NT2/D1 (cell line): ENCODE data around the gene ASAP2.

Experiments used
- DNase-seq: peaks from one replicate; pipeline ENCODE4 v3.0.0-alpha.2; 2011; ENCODE audit warnings: low read depth, low spot score
- H3K27me3 ChIP-seq: 2 replicates; pipeline ENCODE4 v1.6.0; 2011; ENCODE audit warnings: mild to moderate bottlenecking; ENCODE audit not compliant: insufficient read length, insufficient read depth
- H3K36me3 ChIP-seq: 2 replicates; pipeline ENCODE4 v1.6.1; 2011; ENCODE audit warnings: mild to moderate bottlenecking, low read length, mixed read lengths; ENCODE audit not compliant: insufficient read depth, insufficient read length
- H3K4me1 ChIP-seq: 2 replicates; pipeline ENCODE4 v1.5.1; 2011; ENCODE audit not compliant: insufficient read depth, insufficient read length
- H3K4me3 ChIP-seq: 2 replicates; pipeline ENCODE4 v1.5.1; 2011; ENCODE audit warnings: low read depth; ENCODE audit not compliant: insufficient read length
- H3K9ac ChIP-seq: 2 replicates; pipeline ENCODE4 v1.6.0; 2011; ENCODE audit warnings: low read depth; ENCODE audit not compliant: insufficient read length
- H3K9me3 ChIP-seq: 2 replicates; pipeline ENCODE4 v1.5.1; 2011; ENCODE audit warnings: mild to moderate bottlenecking, low read length; ENCODE audit not compliant: insufficient read depth
- SUZ12 ChIP-seq: IDR thresholded peaks from 2 replicates; pipeline ENCODE4 v1.6.1; 2011; ENCODE audit not compliant: insufficient read length, insufficient read depth; ENCODE audit errors: extremely low read depth
- YY1 ChIP-seq: IDR thresholded peaks from 2 replicates; pipeline ENCODE4 v1.6.1; 2011; ENCODE audit not compliant: insufficient read length, insufficient read depth
- ZNF274 ChIP-seq: IDR thresholded peaks from 2 replicates; pipeline ENCODE4 v1.6.1; 2011; ENCODE audit warnings: mild to moderate bottlenecking, low read depth, low read length

The ASAP2 gene

DNA sequence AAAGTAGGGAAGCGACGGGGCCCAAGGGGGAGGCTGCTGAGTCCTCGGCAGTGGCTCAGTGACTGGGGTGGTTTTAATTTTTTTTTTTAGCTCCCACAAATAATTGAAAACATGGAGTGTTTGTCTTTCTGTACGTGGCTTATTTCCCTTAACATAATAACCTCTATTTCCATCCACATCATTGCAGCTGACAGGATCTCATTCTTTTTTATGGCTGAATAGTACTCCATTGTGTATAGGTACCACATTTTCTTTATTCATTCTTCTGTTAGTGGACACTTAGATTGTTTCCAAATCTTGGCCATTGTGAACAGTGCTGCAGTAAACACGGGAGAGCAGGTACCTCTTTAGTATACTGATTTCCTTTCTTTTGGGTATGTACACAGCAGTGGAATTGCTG is 65.1 kb downstream of the ASAP2 start:
- Histone ChIP-seq H3K9me3 (no peaks in the 10 kb centered on the region), H3K36me3 (no peaks in the 10 kb centered on the region), H3K4me3 (no peak overlapping the region), H3K27me3 (no peaks in the 10 kb centered on the region), H3K4me1 (peaks cover 10% of the 10 kb centered on the region), H3K9ac (no peak overlapping the region)
- DNase-seq: no peak
- no peak for TF ChIP-seq ZNF274
- TF ChIP-seq SUZ12: no peak
- TF ChIP-seq YY1: no peak

DNA sequence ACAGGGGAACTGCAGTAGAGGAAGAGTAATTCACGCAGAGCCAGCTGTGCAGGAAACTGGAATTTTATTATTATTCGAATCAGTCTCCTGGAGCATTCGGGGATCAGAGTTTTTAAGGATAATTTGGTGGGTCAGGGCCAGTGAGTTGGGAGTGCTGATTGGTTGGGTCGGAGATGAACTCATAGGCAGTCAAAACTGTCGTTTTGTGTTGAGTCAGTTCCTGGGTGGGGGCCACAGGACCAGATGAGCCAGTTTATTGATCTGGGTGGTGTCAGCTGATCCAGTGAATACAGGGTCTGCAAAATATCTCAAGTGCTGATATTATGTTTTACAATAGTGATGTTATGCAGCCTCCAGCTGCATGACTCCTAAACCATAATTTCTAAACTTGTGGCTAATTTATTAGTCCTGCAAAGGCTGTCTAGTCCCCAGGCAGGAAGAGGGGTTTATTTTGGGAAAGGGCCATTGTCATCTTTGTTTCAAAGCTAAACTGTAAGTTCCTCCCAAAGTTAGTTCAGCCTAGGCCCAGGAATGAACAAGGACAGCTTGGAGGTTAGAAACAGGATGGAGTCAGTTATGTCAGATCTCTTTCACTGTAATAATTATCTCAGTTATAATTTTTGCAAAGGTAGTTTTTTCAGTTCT is 67.0 kb downstream of the ASAP2 start:
- DNase-seq: no peak
- Histone ChIP-seq H3K36me3 (no peaks in the 10 kb centered on the region), H3K9ac (no peak overlapping the region), H3K4me3 (no peak overlapping the region), H3K4me1 (peaks cover 9% of the 10 kb centered on the region), H3K9me3 (no peaks in the 10 kb centered on the region), H3K27me3 (no peaks in the 10 kb centered on the region)
- TF ChIP-seq ZNF274 (no peak), YY1 (no peak), SUZ12 (no peak)

DNA sequence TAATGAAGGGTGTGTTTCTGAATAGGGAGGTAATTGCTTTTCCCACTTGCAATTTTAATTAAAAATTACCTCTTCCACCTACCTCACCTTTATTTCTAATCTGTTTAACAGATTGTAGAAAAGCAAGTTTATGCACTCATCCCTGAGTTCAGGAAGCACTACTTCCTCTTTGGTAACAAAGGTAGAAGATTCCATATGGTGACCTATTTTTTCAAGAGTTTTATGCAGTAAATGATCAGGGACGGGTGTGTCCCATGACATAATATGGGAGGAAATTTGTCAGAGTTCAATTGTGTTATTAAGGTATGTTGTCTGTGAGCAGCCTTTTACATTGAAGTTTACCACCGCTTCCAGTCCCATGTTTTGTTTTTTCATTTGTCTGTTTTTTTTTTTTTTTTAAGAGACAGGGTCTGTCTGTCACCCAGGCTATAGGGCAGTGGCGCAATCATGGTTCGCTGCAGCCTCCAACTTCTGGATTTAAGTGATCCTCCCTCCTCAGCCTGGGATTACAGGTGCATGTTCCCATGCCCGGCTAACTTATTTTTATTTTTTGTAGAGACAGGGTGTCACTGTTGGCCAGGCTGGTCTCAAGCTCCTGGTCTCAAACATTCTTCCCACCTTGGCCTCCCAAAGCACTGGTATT is 68.2 kb downstream of the ASAP2 start:
- peaks cover 5% of the 10 kb centered on the region for H3K36me3 ChIP-seq
- peaks cover 5% of the 10 kb centered on the region for H3K4me1 ChIP-seq
- H3K9me3 ChIP-seq: no peaks in the 10 kb centered on the region
- no peak for DNase-seq
- no peak for TF ChIP-seq YY1
- TF ChIP-seq ZNF274: no peak
- no peak for TF ChIP-seq SUZ12
- no peaks in the 10 kb centered on the region for H3K27me3 ChIP-seq
- no peak overlapping the region for H3K4me3 ChIP-seq
- no peak overlapping the region for H3K9ac ChIP-seq

DNA sequence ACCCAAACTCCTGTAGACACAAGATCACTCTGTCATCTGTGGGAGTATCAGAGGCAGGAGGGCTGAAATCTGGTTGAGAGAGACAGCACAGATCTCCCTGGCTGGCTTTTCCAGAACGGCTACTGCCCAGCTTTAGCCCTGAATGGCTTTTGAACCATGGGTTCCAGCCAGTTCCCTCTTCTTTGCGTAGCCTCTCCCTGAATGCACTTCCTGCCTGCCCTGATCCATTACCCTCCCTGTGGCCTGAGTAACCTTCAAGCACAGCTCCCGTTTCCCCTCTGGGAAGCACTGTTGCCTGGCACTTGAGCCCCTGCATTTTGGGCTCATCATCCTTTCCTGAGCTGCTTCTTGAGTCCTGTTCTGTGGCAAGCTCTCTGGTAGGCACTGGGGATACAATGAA is 68.8 kb downstream of the ASAP2 start:
- Histone ChIP-seq H3K36me3 (peaks cover 5% of the 10 kb centered on the region), H3K9ac (no peak overlapping the region), H3K9me3 (no peaks in the 10 kb centered on the region), H3K4me1 (peaks cover 5% of the 10 kb centered on the region), H3K27me3 (no peaks in the 10 kb centered on the region), H3K4me3 (no peak overlapping the region)
- DNase-seq: no peak
- TF ChIP-seq ZNF274: no peak
- TF ChIP-seq YY1: no peak
- TF ChIP-seq SUZ12: no peak

DNA sequence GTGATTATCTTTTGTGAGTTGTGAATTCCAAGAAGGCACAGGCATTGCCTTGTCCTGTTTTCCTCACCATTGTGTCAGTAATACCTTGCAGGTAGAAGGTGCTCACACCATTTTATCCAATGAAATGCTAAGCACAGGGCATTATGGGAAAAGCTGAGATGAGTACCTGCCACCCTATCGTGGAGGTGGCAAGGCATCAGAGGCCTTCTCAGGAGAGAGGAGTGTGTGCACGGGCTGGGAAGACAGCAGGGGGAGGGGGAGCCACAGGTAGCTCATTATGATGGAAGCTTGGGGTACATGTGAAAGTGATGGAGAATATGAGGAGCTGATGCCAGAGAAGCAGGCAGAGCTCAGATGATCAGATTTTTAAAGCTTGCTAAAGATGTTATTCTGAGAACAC is 69.5 kb downstream of the ASAP2 start:
- H3K4me1 ChIP-seq: peaks cover 5% of the 10 kb centered on the region
- no peak overlapping the region for H3K9ac ChIP-seq
- TF ChIP-seq ZNF274 (no peak), SUZ12 (no peak), YY1 (no peak)
- H3K9me3 ChIP-seq: no peaks in the 10 kb centered on the region
- no peaks in the 10 kb centered on the region for H3K27me3 ChIP-seq
- peaks cover 5% of the 10 kb centered on the region for H3K36me3 ChIP-seq
- no peak overlapping the region for H3K4me3 ChIP-seq
- DNase-seq: no peak

DNA sequence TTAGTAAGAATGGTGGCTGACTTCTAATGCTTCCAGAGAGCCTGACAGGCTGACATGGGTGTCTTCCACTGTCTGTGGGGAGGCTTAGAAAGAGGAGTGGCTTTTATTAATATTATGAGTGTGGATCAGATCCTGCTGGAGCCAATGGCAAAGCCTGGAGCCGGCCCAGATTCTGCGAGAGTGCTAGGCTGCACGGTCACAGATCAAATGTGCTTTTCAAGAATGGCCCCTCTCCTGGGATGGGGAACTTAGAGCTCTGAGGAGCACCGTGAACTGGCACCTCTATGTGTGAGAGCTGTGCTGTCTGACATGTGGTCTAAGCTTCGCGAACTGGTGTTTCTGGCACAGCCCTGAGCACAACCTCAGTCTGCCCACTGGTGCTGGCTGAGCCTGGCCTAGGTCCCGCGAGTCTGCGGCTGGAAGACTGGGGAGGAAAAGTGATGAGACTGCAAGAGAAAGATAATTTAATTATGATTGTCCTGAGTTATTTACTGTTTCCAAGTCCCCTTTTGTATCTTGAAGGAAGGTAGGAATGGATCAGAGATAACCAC is 70.4 kb downstream of the ASAP2 start:
- H3K4me3 ChIP-seq: no peak overlapping the region
- peaks cover 5% of the 10 kb centered on the region for H3K4me1 ChIP-seq
- H3K9ac ChIP-seq: no peak overlapping the region
- DNase-seq: no peak
- TF ChIP-seq ZNF274 (no peak), SUZ12 (no peak), YY1 (no peak)
- H3K36me3 ChIP-seq: peaks cover 5% of the 10 kb centered on the region
- H3K27me3 ChIP-seq: no peaks in the 10 kb centered on the region
- H3K9me3 ChIP-seq: no peaks in the 10 kb centered on the region

DNA sequence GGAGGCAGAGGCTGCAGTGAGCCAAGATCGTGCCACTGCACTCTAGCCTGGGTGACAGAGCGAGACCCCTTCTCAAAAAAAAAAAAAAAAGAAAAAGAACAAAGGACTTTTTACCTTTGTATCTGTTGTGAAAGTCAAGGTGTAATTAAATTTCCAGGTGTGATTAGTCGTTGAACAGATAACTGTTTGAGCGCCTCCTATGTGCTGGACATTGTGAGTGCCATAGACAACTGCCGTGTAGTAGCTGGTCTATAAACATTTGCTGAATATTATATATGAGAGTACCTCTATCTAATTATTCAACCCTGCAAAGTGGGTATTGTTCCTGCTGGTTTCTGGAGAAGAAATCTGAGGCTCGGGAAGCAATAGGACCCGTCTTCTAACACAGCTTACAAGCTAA is 71.8 kb downstream of the ASAP2 start:
- H3K4me3 ChIP-seq: no peak overlapping the region
- H3K9me3 ChIP-seq: no peaks in the 10 kb centered on the region
- no peak for DNase-seq
- H3K4me1 ChIP-seq: peaks cover 5% of the 10 kb centered on the region
- H3K9ac ChIP-seq: no peak overlapping the region
- TF ChIP-seq SUZ12 (no peak), ZNF274 (no peak), YY1 (no peak)
- peaks cover 5% of the 10 kb centered on the region for H3K36me3 ChIP-seq
- no peaks in the 10 kb centered on the region for H3K27me3 ChIP-seq

DNA sequence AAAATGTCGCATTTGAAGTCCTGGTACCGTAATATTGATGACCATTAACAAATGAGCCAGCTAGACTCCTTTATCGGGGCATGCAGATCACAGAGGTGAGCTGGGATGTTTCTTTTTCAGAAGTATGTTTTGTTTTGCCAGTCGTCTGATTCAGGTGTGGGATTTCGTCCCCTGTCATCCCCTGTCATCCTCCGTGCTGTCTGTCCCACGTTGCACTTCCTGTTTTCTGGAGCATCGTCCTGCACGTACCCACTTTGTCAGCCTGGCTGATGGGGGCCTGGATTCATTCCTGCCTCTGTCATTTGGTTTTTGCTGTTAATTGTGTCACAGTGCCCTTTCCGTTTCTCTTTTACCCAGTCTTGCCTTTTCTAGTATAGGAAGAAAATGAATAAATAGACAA is 72.8 kb downstream of the ASAP2 start:
- DNase-seq: no peak
- Histone ChIP-seq H3K4me1 (peaks cover 5% of the 10 kb centered on the region), H3K9me3 (no peaks in the 10 kb centered on the region), H3K36me3 (peaks cover 5% of the 10 kb centered on the region), H3K4me3 (no peak overlapping the region), H3K27me3 (no peaks in the 10 kb centered on the region), H3K9ac (no peak overlapping the region)
- TF ChIP-seq ZNF274 (no peak), YY1 (no peak), SUZ12 (no peak)
